ENCODE measurements around the gene DDX51.

DDX51 gene

GRCh38 chr12:132167611-132168310 is 23.6 kb upstream of the DDX51 start:
- DNase-seq (ENCODE audit: low read depth) = no peak

- no peak for DNase-seq (ENCODE audit: low read depth)
Observed at GRCh38 chr12:132166801-132167591, 22.9 kb upstream of the DDX51 start.

- no peak for DNase-seq (ENCODE audit: low read depth)
Observed at GRCh38 chr12:132166093-132166492, 22.0 kb upstream of the DDX51 start.

GRCh38 chr12:132165584-132165983 is 21.5 kb upstream of the DDX51 start:
- DNase-seq (ENCODE audit: low read depth) = no peak

DNA sequence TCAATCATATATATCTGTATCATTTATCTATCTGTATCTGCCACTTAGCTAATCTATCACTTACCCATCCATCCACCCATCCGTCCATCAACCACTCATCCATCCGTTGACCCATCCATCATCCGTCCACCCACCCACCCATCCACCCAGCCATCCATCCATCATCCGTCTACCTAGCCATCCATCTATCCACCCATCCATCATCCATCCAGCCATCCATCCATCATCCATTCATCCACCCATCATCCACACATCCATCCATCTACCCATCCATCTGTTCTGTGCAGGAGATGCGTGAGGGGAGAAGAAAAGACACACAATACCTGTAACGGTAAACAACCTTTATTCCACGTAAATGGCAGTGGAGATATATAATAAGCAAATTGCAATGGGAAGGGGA is 20.3 kb upstream of the DDX51 start:
- no peak for DNase-seq (ENCODE audit: low read depth)

DNA sequence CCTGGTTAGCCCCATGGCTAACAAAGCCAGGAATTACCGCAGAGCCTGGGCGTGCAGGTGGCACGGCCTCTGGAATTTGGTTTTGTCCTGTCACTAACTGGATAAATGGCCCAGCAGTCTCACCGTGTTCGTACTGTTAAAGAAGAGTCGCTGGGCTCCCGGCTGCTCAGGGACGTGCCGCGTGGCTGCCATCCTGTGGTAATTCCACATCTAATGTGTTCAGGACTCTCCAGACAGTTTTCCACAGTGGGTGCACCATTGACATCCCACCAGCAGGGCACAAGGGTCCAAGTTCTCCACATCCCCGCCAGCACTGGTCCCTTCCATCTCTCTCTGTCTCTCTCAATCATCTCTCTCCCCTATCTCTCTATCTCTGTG is 19.8 kb upstream of the DDX51 start:
- peak; percentile 45 for DNase-seq (ENCODE audit: low read depth)

DNA sequence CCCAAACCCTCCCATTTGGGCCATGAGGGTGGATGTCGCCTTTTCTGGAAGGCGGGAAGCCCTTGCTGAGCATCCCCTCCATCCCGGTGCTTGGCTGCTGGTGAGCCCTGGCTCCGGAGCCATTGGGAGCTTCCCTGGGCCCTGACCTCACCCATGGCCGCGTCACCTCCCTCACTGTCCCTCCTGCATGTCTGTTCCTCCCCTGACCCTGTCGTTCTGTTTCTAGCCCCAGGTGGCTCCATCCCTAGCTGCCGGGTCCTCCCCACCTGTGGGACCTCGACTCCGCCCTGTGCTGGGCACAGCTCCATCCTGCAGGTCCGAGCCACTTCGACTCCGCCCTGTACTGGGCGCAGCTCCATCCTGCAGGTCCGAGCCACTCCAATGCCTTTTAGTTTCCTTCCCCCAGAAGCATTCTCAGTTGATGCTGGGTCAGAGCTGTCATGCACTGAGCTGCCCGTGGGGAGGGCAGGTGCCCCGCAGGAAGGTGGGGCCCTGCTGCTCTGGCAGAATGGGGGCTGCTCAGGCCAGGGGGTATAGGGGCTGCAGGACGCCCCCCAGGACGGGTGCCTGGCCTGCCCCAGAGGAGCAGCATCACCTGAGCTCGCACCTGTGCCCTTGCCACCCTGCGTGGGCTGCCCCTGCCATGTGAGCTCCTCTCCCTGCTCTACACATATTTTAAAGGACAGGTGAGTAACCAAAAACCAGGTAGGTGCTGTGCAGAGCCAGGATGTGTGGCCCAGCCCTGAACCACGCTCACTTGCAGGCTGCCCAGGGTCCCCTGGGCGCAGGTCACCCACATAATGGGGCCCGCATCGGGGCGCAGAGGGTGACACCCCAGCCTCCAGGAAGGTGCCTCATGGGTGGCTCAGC is 19.2 kb upstream of the DDX51 start:
- DNase-seq (ENCODE audit: low read depth) = no peak

- DNase-seq (ENCODE audit: low read depth) = peak; percentile 62
Observed at GRCh38 chr12:132162508-132163031, 18.5 kb upstream of the DDX51 start.

DNA sequence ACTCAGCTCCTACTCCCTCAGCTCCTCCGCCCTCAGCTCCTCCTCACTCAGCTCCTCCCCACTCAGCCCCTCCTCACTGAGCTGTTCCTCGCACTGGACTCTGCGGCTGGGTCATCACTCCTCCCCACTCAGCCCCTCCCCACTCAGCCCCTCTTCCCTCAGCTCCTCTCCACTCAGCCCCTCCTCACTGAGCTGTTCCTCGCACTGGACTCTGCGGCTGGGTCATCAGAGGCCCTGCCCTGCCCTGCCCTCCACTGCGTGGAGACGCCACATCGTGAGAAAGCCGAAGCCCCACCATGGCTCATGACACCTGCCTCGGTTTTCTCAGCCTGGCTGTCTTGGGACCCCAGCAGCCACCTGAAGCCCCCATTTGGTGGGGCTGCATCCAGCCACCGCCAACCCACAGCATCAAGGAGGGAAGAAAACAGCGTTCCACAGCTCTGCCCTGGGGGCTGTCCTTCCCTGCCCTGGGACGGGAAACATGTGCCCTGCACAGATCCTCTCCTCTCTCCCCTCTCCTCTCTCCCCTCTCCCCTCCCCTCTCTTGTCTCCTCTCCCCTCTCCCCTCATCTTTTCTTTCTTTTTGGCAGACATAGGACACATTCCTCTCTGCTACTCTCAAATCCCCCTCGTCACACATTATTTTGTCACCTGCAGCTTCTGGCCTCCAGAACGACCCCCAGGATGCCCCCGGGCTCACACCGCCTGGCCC is 17.8 kb upstream of the DDX51 start:
- peak; percentile 11 for DNase-seq (ENCODE audit: low read depth)

DNA sequence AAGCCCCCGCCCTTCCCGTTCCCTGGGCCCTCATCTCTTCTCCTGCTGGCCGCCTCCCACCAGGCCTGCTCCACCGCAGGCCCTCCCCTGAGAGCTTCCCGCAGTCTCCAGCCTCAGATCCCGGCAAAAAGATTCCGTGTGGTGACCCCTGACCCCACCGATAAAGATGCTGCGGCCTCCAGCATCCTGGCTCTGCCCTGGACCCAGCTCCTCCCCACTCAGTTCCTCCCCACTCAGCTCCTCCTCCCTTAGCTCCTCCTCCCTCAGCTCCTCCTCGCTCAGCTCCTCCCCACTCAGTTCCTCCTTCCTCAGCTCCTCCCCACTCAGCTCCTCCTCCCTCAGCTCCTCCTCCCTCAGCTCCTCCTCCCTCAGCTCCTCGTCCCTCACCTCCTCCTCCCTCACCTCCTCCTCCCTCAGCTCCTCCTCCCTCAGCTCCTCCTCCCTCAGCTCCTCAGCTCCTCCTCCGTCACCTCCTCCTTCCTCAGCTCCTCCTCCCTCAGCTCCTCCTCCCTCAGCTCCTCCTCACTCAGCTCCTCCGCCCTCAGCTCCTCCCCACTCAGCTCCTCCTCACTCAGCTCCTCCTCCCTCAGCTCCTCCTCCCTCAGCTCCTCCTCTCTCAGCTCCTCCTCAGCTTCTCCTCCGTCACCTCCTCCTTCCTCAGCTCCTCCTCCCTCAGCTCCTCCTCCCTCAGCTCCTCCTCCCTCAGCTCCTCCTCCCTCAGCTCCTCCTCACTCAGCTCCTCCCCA is 17.1 kb upstream of the DDX51 start:
- DNase-seq (ENCODE audit: low read depth) = peak; percentile 35

GRCh38 chr12:132160601-132161035 is 16.5 kb upstream of the DDX51 start:
- DNase-seq (ENCODE audit: low read depth) = no peak

GRCh38 chr12:132160016-132160415 is 15.9 kb upstream of the DDX51 start:
- no peak for DNase-seq (ENCODE audit: low read depth)

- DNase-seq (ENCODE audit: low read depth) = no peak
Observed at GRCh38 chr12:132159555-132160003, 15.5 kb upstream of the DDX51 start.

GRCh38 chr12:132158677-132159554 is 14.8 kb upstream of the DDX51 start:
- no peak for DNase-seq (ENCODE audit: low read depth)

DNA sequence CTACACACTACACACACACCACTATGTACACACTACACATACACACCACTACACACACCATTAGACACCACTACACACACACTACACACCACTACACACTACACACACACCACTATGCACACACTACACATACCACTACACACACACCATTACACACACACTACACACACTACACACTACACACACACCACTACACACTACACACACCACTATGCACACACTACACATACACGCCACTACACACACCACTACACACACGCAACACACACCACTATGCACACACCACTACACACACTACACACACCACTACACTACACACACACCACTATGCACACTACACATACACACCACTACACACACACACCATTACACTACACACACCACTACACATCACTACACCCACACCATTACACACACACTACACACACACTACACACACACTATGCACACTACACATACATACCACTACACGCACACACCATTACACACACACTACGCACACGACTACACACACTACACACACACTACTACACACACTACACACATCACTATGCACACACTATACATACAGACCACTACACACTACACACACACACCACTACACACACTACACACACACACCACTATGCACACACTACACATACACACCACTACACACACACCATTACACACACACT is 13.8 kb upstream of the DDX51 start:
- no peak for DNase-seq (ENCODE audit: low read depth)

DNA sequence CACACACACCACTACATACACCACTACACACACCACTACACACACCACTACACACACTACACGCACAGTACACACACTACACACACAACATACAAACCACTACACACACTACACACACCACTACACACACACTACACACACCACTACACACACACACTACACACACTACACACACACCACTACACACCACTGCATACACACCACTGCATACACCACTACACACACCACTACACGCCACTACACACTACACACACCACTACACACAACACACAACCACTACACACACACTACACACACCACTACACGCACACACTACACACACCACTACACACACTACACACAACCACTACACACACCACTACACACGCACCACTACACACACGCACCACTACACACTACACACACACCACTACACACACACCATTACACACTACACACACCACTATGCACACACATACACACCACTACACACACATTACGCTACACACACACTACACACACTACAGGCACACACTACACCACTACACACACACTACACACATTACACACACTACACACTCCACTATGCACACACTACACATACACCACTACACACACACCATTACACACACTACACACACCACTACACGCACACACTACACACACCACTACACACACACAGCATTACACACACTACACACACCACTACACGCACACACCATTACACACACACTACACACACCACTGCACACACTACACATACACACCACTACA is 12.6 kb upstream of the DDX51 start:
- DNase-seq (ENCODE audit: low read depth) = no peak

DNA sequence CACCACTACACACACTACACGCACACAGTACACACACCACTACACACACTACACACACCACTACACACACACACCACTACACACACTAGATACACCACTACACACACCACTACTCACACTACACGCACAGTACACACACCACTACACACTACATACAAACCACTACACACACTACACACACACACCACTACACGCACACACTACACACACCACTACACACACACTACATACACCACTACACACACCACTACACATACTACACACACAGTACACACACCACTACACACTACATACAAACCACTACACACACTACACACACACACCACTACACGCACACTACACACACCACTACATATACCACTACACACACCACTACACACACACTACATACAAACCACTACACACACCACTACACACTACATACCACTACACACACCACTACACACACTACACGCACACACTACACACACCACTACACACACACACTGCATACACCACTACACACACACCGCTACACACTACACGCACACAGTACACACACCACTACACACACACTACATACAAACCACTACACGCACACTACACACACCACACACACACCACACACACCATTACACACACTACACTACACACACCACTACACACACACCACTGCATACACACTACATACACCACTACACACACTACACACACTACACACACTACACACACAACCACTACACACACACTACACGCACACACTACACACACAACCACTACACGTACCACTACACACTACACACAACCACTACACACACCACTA is 11.9 kb upstream of the DDX51 start:
- DNase-seq (ENCODE audit: low read depth) = no peak

Measured in ELR (cell line).